IPS-11a (cell line): Measurements from ENCODE around the gene HLCS.

ENCODE experiments used
- H3K4me3 ChIP-seq: one replicate; pipeline ENCODE4 v1.5.1; 2013; ENCODE audit warnings: low read depth, low read length, control low read depth

Gene HLCS

DNA sequence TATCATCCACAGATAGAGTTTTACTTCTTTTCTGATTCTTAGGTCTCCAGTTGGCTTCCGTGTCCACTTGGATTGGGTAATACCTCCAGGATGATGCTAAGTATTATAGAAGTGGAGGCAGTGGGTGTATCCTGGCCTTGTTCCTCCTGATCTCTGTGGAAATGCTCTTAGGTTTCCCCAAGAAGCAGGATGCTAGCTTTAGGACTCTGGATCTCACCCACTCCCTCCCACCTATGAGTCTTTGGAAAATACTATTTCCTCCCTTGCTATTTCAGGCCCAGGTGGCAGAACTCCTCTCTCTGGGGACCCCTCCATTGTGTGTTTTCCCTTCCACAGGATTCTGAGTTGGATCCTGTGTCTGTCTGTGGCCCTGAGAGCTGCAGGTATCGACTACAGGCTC is 180.9 kb downstream of the HLCS start:
- no peak overlapping the region for H3K4me3 ChIP-seq

DNA sequence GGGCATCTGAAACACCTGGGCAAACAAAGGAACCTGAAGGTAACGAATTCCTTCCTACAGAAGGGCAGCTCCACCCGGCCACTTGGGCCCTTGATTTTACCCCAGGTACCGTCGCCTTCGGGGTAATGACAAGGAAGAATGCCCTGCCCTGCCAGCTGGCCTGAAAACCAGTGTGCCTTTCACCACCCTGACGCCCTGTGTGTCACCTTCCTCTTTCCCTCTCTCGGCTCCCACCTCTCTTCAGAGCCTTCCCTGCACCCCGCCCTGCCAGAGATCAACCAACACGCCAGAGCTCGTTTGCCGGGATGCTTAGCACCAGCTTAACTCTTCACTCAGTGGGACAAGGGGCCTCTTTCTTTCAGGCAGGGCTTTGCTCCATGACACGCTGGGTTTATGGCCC is 181.5 kb downstream of the HLCS start:
- no peak overlapping the region for H3K4me3 ChIP-seq

DNA sequence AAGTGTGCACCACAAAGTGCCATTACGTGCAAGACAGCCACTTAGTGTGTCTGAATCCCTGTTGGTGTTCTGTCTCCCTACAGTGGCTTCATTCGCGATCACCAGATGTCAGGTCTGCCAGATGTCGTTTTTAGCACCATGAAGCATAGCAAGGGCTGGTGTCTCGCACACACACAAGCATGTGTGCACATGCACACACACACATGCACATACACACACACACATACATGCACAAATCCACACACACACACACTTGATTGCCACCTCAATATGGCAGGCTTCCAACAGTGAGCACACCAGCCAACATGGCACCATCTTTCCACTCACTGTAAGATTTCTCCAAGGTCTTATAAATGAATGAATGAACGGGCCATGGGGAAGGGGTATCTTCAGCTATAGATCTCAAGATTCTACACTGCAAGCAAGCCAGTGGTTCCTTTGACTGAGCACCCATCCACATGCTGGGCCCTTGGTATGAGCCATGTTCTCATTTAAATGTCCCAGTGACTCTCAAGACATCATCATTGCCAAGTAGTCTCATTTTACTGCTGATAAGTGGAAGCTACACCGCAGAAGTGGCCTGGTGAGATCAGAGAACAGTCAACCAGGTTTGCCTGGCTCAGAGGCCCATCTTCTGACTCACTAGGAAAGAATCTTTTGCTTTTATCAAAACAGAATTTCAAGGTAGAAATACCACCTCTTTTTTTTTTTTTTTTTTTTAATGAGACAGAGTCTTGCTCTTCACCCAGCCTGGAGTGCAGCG is 182.7 kb downstream of the HLCS start:
- H3K4me3 ChIP-seq: no peak overlapping the region

DNA sequence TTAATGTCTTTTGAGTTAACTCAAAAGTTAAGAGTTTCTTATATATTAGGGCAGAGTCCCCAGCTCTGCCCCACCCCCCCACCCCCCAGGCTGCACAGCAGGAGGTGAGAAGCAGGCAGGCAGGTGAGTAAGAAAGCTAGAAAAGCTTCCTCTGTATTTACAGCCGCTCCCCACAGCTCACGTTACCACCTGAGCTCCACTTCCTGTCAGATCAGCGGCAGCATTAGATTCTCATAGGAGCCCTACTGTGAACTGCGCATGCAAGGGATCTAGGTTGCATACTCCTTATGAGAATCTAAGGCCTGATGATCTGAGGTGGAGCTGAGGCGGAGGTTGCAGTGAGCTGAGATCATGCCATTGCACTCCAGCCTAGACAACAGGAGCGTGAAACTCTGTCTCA is 185.6 kb downstream of the HLCS start:
- no peak overlapping the region for H3K4me3 ChIP-seq

DNA sequence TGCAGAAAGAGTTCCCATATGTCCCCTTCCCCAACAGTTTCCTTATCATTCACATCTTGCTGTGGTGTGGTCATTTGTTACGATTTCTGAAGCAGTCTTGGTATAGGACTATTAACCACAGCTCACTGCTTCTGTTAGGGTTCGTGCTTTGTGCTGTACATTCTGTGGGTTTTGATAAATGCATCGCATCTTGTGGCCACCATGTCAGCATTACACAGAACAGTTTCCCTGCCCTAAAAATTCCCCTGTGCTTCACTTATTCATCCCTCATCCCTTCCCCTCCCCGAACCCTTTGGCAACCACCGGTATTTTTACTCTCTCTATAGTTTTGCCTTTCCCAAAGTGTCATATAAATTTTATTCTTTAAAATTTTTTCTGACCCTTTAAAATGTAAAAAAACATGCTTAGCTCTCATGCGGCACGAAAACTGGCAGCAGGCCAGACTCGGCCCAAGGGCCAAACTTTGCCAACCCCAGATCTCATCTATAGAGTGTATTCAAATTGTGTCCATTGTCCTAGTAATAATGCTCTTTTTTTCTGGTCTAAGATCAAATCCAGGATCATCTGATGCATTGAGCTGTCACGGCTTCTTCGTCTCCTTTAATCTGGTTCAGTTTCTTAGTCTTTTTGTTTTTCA is 189.4 kb downstream of the HLCS start:
- H3K4me3 ChIP-seq: no peak overlapping the region

DNA sequence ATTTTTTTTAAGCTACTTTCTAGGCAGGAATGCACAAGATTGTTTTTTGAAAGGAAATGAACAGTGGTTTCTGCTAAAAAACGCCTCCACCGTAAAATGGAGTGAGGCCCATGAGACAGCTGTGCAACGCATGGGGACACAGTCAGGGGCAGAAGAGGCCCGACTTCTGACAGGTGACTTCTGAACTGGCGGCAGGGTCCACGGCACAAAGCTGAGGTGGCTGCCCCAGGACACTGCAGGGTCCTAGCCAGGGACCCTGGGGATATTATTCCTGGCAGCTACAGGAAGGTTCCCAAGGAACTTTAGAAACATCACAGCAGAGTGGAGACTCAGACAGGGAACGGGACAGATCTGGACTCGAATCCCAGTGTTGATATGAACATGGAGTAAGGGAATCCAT is 192.5 kb downstream of the HLCS start:
- H3K4me3 ChIP-seq: no peak overlapping the region

DNA sequence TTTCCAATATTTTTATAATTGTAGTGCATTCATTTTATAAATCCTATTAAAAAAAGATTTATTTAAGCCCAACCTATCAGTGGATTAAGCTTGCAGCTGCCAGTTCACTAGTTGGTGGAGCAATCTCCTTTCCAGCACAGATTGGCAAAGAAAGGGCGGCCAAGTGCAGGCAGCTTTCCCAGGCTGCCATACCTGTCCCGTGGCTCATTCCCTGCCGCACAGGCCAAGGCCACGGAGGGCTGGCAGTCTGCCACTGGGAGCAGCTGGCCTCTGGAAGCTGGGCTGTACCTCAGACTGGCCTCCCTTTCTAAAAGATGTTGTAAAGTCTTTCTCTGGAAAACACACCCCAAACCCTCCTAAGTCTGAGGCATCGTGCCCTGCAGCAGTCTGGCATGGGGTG is 193.4 kb downstream of the HLCS start:
- H3K4me3 ChIP-seq: no peak overlapping the region

DNA sequence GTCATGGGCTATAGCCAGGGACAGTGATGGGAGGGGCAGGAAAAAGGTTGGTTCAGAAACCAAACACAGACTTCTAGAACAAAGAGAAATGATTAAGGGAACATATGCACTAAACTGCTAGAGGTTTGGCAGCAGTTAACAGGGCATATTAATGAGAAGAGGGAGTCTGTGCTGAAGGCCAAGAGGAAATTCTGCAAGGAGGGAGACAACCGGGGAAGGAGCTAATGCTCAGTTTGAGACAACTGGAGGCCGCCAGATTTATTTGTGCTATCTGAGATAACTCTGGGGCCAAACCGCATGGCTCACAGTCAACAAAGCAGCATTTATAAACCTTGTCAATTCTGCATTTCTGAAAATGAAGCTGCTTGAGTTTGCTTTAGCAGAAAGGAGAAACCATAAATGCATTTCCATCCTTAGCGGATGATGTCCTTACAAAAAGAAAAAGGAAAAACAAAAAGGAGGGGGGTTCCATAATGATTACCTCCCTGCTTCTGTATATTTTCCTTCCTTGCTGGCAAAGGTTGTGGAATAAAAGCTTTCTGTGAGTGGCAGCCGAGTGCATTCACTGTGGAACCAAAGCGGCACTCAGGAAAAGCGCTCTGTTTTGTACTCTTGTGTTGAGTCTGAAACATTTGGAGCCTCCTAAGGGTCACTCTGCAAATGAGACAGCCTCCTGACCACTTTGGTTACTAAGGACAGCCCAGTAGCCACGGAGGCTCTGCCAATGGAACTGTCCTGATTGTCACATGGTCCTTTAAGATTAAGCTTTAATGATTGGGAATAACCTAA is 197.2 kb downstream of the HLCS start:
- H3K4me3 ChIP-seq: no peak overlapping the region

DNA sequence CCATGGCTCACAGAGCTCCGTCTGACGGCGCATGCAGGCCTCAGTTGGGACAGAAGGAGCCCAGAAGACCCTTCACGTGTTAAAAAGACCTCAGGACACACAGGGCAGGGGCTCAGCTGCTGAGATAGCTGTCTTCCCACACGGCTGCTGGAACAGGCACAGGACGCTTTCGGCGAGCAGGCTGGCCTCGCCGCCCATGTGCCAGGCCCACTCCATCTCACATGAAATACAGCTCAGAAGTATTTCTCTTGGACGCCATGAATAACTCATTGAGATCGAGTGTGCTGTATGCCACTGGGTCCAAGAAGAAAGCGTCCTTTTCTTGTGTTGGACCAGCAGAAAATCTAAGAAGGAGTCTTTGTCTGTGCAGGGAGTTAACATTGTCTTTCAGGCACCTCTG is 198.0 kb downstream of the HLCS start:
- no peak overlapping the region for H3K4me3 ChIP-seq

DNA sequence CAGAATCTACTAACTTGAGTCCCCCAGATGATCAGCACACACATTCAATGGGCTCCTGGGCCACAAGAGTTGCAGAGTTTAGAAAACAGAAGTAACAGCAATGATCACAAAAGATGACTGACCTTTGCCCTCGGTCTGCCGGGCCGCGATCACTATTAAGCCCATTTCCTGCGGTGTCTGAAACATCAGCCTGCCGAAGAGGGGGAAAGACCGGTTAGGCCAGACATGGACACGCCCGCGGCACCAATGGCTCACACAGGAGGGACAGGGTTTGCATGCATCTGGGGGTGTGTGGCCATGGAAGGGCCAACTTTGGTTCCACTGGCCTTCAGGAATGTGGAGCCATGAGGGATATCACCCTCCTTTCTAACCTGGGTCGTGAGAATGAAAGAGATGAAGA is 199.4 kb downstream of the HLCS start:
- H3K4me3 ChIP-seq: no peak overlapping the region

DNA sequence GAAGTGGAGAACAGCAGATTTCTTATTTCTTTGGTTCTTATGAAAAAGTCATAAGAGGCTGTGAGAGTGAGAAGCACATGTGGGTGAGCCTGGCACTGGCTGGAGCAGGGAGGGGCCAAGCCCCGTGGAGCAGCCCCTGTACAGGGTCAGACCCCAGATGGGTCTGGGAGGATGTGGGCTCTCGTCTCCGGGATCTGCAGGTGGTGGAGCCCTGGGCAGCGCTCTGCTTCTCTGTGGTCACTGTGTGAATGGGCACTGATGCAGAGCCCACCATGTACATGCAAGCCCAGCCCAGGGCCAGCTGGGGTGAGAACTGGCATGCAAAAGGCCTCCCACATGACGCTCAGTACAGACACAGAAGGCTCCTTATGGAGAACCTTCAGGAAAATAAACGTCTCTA is 200.0 kb downstream of the HLCS start:
- H3K4me3 ChIP-seq: no peak overlapping the region

DNA sequence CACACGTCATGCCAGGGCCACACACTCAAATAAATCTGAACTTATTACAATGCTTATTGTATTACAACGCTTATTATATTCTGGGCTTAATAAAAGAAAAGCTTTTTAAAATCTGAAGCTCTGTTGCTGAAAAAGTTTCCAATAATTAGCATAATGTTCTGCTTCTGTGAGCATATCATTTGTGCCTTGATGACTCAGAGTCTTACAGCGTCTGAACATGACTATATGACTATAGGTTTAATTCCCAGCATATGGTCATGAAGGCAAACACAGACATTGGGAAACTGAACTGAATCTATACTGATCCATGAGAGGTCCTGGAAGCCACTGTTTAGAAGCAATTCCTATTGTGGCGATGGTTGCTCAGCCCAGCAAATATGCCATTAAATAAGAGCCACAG is 201.2 kb downstream of the HLCS start:
- H3K4me3 ChIP-seq: no peak overlapping the region

DNA sequence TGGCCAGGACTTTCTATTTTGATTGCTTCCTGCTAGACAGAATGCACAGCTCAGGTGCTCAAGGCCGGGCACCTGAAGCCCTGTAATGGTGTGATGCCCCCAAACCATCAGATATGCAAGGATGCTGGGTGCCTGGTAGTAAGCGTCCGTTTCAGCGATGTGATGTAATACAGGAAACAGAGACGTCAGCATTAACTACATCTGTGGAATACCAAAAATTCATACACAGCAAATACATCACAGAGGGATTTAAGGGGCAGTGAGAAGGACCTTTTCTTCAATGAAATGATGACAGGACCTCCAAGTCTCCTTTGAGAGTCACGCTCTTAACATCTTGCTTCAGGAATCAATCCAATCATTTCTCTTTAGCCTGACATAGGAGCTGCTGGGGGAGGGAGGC is 203.2 kb downstream of the HLCS start:
- H3K4me3 ChIP-seq: no peak overlapping the region

DNA sequence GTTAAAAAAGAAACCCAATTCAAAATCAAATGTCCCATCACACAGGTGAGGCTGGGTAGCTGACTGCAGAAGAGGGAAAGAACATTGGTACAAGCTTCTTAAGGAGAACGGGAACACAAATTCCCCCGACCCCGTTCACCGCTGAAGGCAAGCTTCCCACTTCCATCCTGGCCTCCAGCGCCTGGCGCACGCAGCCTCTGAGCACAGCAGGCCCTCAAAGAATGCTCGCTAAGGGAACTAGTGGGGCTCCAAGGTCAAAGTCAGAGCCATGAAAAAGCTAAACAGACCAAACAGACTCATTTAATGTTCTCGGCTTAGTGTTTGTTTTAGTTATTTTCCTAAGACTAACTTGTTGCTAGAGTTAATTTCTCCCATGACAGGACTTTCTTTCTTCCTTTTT is 203.8 kb downstream of the HLCS start:
- no peak overlapping the region for H3K4me3 ChIP-seq

DNA sequence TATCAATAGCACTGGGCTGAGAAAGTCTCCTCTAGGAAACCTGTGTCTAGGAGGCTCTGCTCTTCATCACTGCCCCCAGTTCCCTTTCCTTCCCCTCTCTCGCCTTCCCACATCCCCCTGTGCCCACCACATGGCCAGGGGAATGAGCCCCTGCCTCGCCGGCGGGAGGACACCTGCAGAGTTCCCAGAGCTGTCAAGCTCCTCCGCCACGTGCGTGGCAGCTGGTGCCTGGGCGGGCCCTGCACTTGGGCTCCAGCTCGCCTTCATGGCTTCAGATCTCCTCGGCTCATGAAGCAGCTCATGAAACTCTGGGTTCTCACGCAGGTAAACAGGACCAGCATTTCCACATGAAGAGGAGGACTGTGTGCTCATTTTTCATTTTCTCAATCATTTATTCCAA is 204.8 kb downstream of the HLCS start:
- no peak overlapping the region for H3K4me3 ChIP-seq

DNA sequence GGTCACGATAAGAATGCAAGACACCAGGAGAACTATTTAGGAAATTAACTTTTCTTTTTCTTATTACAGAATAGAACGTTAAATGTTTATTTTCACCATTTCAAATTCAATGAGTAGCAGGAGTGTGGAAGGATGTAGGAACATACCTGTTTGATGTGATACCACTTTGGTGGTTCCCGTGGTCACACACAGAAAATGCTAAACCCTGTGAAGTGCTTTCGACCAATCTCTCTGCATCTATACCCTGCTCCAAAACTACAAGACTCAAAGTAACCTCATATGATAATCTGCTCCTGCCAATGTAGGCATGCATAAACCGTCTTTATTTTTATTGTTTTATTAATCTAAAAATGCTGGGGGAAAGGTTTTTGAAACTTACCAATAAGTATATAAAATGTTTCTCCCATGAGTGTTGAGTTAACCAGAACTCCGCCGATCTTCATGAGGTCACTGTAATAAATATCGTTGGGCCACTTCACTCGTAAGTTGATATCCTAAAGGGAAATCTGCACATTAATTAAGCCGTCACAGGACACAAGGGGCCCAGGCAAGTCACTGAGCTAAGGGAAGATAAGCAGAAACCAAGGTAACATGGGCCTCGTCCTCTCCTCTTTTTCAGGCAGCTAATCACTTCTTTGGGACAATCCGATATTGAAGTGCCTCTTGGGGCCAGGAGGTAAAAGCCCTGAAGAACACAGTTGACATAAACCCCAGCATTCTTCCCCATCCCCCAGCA is 207.0 kb downstream of the HLCS start:
- no peak overlapping the region for H3K4me3 ChIP-seq

DNA sequence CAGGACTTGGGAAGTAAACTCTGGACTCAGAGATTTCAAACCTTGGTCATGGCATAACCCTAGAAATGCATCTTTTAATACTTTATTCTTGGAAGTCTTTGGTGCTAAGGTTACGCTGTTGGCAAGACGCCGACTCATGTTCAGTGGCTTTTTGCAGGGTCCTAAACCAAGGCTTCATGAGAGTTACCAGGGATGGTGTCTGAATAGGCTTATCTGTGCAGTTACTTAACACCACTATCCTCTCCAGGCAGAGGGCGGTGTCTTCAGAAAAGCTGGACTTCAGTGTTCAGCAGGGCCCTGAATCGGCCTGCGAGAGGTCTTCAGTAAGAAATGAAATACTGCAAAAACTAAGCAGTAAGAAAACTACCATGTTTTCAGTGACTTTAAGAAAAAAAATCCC is 209.3 kb downstream of the HLCS start:
- H3K4me3 ChIP-seq: no peak overlapping the region

DNA sequence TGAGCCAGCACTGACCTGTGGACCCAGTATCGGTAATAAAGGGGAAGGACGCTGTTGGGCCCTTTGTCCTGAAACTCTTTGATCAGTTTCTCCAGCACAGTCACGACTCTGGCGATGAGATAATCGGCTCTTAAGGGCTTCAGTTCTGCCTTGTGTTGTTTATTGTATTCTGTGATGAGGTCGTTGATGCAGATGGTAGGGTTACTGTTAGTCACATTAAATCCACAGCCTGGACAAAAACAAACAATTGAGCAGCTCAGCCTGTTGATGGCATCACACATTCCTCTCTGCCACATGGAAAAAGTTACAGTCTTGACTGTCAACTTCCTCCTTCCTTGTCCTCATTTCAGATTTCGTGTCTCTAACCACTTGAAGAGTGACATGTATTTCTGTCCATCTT is 209.9 kb downstream of the HLCS start:
- no peak overlapping the region for H3K4me3 ChIP-seq

DNA sequence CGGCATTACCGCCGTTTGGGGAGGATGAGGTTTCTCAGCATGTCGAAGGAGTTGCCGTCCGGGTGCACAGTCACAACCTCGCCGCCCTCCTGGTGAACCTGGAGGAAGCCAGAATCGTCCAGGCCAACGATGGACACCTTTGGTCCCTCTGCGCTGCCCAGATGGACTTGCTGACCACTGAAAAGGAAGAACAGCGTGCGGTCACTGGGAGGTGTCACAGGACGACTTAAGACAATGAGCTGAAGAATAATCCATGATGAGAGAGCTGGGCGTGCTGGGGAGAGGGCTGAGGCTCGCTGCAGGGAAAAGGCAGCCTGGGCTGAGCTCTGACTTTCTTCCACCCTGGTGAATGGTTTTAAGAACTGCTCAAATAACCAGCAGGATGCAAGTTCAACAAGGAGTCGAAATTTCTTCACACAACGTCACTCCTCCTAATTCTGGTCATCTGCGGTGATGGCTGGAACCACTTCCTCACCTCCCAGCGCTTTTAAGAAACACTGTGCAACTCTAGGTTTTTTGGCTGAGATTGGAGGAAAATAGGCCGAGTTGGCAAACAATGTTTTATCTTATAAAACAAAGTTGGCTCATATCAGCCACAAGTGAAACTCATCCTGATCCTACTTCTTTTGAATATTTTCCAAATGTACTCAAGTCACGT is 212.1 kb downstream of the HLCS start:
- H3K4me3 ChIP-seq: no peak overlapping the region

DNA sequence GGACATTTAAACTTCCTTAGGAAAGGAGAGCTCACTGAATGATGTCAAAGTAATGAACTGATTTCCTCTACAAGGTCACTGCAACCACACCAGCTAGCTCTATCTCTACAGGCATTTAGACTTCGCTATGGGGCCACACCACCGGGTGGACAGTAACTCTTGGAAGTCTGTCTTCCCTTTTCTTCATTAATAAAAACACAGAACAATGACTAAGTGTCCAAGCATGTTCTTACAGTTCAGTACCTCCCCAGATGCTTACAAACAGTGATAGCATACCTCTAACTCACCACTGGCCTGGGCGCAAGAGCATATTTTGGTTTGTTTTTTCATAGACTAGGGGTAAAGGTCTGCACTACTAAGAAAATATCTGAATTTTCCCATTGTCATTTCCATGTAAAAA is 212.9 kb downstream of the HLCS start:
- no peak overlapping the region for H3K4me3 ChIP-seq

DNA sequence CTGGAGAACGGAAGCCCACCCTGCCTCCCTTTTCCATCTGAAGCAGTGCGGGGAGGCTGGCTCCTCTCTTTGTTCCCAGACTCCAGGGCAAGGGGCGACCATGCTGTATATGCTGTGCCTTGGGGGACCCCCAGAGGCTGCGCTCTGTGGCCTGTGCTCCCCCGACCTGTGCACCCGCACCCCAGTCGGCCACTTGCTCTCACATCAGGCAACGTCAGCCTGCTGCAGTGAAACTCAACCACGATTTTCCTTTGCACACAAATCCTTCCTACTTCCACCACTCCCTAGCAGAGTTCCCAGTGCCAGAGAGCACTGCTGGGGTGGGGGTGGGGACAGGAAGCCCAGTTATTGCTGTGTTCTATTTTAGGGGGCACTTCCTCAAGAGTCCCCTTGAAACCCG is 215.1 kb downstream of the HLCS start:
- H3K4me3 ChIP-seq: no peak overlapping the region
